Smooth muscle cell (in vitro differentiated cells): Measurements from ENCODE around the gene CNTNAP5. TPM values are rescaled to one million over a fixed set of nuclear protein-coding genes. Genes with fewer than 3 reads are reported as not detected.

Experiments
- DNase-seq: peaks from one replicate; lab custom pipeline; 2025; ENCODE audit not compliant: unreplicated experiment; lab: John Stamatoyannopoulos, UW
- H2AFZ ChIP-seq: fragments of 200-600 bp; sonication (generic); 2 replicates; pipeline ENCODE4 v1.6.0; 2016; ENCODE audit warnings: antibody characterized with exemption, low read depth, mild to moderate bottlenecking
- H3F3A ChIP-seq: fragments of 200-600 bp; sonication (generic); 2 replicates; pipeline ENCODE4 v1.6.0; 2017; ENCODE audit warnings: antibody characterized with exemption, low read depth
- H3K27ac ChIP-seq: fragments of 200-600 bp; sonication (generic); 2 replicates; pipeline ENCODE4 v1.5.1; 2016; ENCODE audit warnings: low read depth, mild to moderate bottlenecking
- H3K27me3 ChIP-seq: fragments of 200-600 bp; sonication (generic); 2 replicates; pipeline ENCODE4 v1.6.1; 2016; ENCODE audit warnings: low read depth, mild to moderate bottlenecking
- H3K36me3 ChIP-seq: fragments of 200-600 bp; sonication (generic); 2 replicates; pipeline ENCODE4 v1.5.1; 2016; ENCODE audit warnings: low read depth
- H3K4me1 ChIP-seq: fragments of 200-600 bp; sonication (generic); 2 replicates; pipeline ENCODE4 v1.5.1; 2016; ENCODE audit warnings: low read depth
- H3K4me2 ChIP-seq: fragments of 200-600 bp; sonication (generic); 2 replicates; pipeline ENCODE4 v1.6.0; 2016; ENCODE audit warnings: mild to moderate bottlenecking
- H3K4me3 ChIP-seq: fragments of 200-600 bp; sonication (generic); 2 replicates; pipeline ENCODE4 v1.5.1; 2016; ENCODE audit warnings: mild to moderate bottlenecking
- H3K79me2 ChIP-seq: fragments of 200-600 bp; sonication (generic); 2 replicates; pipeline ENCODE4 v1.6.0; 2016; ENCODE audit warnings: low read depth, mild to moderate bottlenecking
- H3K9ac ChIP-seq: fragments of 200-600 bp; sonication (generic); 2 replicates; pipeline ENCODE4 v1.6.0; 2016; ENCODE audit warnings: low read depth
- H3K9me3 ChIP-seq: fragments of 200-600 bp; sonication (generic); replicated peaks from 2 replicates; pipeline ENCODE4 v1.5.1; 2016; ENCODE audit warnings: low read depth
- H4K20me1 ChIP-seq: fragments of 200-600 bp; sonication (generic); 2 replicates; pipeline ENCODE4 v1.6.0; 2016; ENCODE audit warnings: low read depth
- CTCF ChIP-seq: fragments of 200-600 bp; sonication (generic); IDR thresholded peaks from 2 replicates; pipeline ENCODE4 v1.5.1; 2017; ENCODE audit warnings: borderline replicate concordance, mild to moderate bottlenecking, antibody characterized with exemption; ENCODE audit not compliant: insufficient read depth, poor library complexity, severe bottlenecking
- WGBS: methylation state at CpG from one replicate; pipeline ENCODE4 v1.1.7; 2016; ENCODE audit warnings: low lambda C conversion rate; 5-methylcytosine and 5-hydroxymethylcytosine counted together
- polyA plus RNA-seq: library from polyadenylated mRNA; unstranded; fragments of >200 nt; fragmentation: Nextera tagmentation; extraction: Ambion mirVana; gene quantifications from 2 replicates; pipeline ENCODE4 v1.2.1, GENCODE V29; 2016
- small RNA-seq: library from RNA; depleted of rRNA; stranded (forward); fragments of <200 nt; gene quantifications from one replicate; pipeline ENCODE3, GENCODE V24; 2014
- total RNA-seq: library from RNA; depleted of rRNA; stranded (reverse); fragments of >200 nt; gene quantifications from 2 replicates; pipeline ENCODE4 v1.2.3, GENCODE V29; 2014

Gene CNTNAP5
- total and polyA plus RNA-seq, 2 experiments from 2014 or later = not detected

DNA sequence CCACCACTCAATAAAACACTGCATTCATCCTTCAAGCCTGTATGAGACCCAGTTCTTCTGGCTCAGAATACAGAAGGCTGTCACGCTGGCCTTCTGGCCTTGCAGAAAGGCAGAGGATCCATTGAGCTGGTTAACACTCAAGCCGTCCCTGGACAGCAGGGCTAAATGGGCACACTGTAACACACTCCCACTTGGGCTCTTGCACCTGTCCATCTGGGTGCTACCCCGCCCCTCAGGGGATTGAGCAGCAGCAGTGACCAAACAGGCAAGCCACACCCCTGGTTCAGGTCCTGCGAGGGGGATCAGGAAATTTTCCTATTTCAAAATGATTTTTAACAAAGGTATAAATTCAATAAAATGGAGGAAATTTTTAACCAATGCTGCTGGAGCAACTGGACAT lies 936.0 kb downstream of the CNTNAP5 start:
- no peak overlapping the region for H3K9ac ChIP-seq
- 83% methylated on average over 4 of the region's 4 CpGs for WGBS
- no peak overlapping the region for H3K4me3 ChIP-seq
- TF ChIP-seq CTCF = no peak
- no peaks in the 10 kb centered on the region for H4K20me1 ChIP-seq
- no peaks in the 10 kb centered on the region for H3K79me2 ChIP-seq
- no peak overlapping the region for H2AFZ ChIP-seq
- H3K36me3 ChIP-seq = no peaks in the 10 kb centered on the region
- no peak overlapping the region for H3K4me2 ChIP-seq
- H3K27ac ChIP-seq = no peak overlapping the region
- no peaks in the 10 kb centered on the region for H3F3A ChIP-seq
- no peak for DNase-seq
- no peaks in the 10 kb centered on the region for H3K4me1 ChIP-seq
- H3K27me3 ChIP-seq = no peaks in the 10 kb centered on the region
- H3K9me3 ChIP-seq = no peaks in the 10 kb centered on the region

Small RNA genes within 50 kb of the gene (small RNA-seq; reads per million reads assigned to genes)
- gene AC019159.1 (not detected), gene MTND5P22 (not detected), gene RNA5SP102 (not detected)
